PFSK-1 (cell line): ENCODE data around the gene VCL.

Experiments
- FOXP2 ChIP-seq: optimal IDR thresholded peaks from 2 replicates; pipeline ENCODE3; 2011; ENCODE audit warnings: borderline replicate concordance, control low read depth, inconsistent platforms; ENCODE audit not compliant: insufficient read depth; ENCODE audit errors: extremely low read length, extremely low read depth
- POLR2AphosphoS5 ChIP-seq: IDR thresholded peaks from 2 replicates; pipeline ENCODE4 v1.6.1; 2012; ENCODE audit warnings: low read depth, mild to moderate bottlenecking, control low read depth, low read length, moderate library complexity
- SIN3A ChIP-seq: IDR thresholded peaks from 2 replicates; pipeline ENCODE4 v1.6.1; 2012; ENCODE audit warnings: mild to moderate bottlenecking, low read length, moderate library complexity, borderline replicate concordance; ENCODE audit not compliant: insufficient read depth
- TAF1 ChIP-seq: IDR thresholded peaks from 2 replicates; pipeline ENCODE4 v1.6.1; 2012; ENCODE audit warnings: low read length, control low read depth, borderline replicate concordance; ENCODE audit not compliant: insufficient read depth
- TF ChIP-seq, protein P1 (sequence below), 2 experiments: IDR thresholded peaks; 2 replicates each; pipeline versions ENCODE4 v1.6.1 to v1.8.0; 2011 to 2012; ENCODE audit warnings: low read depth in 2 of 2, low read length in 2 of 2, control low read depth in 1 of 2, inconsistent platforms in 1 of 2, mild to moderate bottlenecking in 1 of 2, moderate library complexity in 1 of 2; ENCODE audit not compliant: insufficient read depth in 1 of 2

Gene VCL

DNA sequence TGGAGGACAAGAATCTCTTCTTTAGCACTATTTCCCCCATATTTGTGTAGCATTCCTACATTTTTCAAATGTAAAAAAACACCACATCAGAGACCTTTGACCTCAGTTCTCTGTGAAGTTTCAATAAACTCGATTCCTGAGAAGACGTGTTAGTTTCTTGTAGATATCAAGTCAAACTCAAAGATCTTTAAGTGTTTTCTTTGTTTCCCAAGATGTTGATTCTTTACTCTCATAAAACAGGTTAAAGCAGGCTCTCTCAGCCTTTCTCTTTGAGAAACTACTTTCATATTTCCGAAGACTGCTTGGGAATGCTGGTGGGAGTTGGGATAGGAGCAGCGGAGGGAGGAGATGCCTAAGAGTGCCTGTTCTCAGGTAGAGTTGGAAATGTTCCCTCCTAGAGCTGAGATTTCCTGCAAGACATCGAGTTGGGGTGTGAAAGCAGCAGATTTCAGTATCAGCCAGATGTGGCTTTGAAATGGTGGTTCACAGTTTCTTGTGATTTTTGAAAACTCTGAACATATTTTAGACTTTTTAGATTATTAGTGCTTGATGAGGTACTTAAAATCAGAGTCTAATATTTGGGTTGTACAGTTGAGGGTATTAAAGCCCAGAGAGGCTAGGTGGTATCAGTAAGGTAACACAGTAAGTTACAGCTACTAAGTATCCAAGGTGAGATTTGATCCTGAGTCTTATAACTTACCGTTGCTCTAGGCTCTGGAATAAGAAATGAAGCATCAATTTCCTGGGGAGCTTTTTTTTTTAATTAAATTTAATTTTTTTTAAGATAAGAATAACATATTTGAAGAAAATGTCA lies 167.0 kb downstream of the VCL start:
- TF ChIP-seq POLR2AphosphoS5 (no peak), SIN3A (no peak), TAF1 (no peak), FOXP2 (no peak)
- TF ChIP-seq, protein P1, sequence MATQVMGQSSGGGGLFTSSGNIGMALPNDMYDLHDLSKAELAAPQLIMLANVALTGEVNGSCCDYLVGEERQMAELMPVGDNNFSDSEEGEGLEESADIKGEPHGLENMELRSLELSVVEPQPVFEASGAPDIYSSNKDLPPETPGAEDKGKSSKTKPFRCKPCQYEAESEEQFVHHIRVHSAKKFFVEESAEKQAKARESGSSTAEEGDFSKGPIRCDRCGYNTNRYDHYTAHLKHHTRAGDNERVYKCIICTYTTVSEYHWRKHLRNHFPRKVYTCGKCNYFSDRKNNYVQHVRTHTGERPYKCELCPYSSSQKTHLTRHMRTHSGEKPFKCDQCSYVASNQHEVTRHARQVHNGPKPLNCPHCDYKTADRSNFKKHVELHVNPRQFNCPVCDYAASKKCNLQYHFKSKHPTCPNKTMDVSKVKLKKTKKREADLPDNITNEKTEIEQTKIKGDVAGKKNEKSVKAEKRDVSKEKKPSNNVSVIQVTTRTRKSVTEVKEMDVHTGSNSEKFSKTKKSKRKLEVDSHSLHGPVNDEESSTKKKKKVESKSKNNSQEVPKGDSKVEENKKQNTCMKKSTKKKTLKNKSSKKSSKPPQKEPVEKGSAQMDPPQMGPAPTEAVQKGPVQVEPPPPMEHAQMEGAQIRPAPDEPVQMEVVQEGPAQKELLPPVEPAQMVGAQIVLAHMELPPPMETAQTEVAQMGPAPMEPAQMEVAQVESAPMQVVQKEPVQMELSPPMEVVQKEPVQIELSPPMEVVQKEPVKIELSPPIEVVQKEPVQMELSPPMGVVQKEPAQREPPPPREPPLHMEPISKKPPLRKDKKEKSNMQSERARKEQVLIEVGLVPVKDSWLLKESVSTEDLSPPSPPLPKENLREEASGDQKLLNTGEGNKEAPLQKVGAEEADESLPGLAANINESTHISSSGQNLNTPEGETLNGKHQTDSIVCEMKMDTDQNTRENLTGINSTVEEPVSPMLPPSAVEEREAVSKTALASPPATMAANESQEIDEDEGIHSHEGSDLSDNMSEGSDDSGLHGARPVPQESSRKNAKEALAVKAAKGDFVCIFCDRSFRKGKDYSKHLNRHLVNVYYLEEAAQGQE (IDR thresholded peaks at IDR 0.05; ENCODE audit: insufficient read depth in 1 of 2, low read depth in 2 of 2, low read length in 2 of 2) = no peak

DNA sequence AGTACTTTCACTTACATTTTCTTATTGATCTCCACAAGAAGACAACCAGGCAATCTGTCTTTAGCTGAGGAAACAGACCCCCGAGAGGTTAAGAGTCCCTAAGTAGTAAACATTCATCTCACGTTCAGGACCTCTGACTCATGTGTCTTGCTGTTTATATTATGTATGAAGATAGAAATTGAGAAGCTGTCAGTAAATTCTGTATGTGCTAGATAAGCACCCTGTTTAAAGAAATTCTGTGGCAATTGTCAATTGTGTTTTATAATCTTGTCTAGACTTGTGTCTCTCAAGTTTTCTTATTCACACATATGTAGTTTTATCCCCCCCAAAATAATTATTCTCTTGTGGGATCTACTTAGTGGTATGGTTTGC lies 167.6 kb downstream of the VCL start:
- TF ChIP-seq, protein P1 (IDR thresholded peaks at IDR 0.05; ENCODE audit: insufficient read depth in 1 of 2, low read depth in 2 of 2, low read length in 2 of 2) = no peak
- TF ChIP-seq POLR2AphosphoS5 = no peak
- TF ChIP-seq SIN3A = no peak
- TF ChIP-seq TAF1 = no peak
- no peak for TF ChIP-seq FOXP2

DNA sequence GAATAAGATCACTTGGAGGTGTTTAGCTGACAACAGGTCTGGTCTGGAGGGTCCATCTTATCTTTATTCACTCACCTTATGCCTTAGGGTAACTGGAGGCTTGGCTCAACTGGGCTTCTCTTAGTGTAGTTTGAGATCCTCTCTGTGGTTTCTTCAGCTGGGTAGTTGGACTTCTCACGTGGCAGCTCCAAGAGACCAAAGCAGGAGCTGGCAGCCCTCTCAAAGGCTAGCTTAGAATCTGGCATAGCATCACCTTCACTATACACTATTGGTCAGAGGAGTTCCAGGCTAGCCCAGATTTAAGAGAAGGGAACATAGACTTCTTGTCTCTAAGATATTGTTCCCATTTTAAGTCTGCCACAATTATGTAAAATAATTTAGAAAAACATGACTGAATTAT lies 169.5 kb downstream of the VCL start:
- TF ChIP-seq SIN3A = no peak
